ENCODE data around the gene MGAM2. TPM values are rescaled to one million over a fixed set of nuclear protein-coding genes. Genes with fewer than 3 reads are reported as not detected.

MGAM2 gene
- total RNA-seq, 1 donor: not detected

DNA sequence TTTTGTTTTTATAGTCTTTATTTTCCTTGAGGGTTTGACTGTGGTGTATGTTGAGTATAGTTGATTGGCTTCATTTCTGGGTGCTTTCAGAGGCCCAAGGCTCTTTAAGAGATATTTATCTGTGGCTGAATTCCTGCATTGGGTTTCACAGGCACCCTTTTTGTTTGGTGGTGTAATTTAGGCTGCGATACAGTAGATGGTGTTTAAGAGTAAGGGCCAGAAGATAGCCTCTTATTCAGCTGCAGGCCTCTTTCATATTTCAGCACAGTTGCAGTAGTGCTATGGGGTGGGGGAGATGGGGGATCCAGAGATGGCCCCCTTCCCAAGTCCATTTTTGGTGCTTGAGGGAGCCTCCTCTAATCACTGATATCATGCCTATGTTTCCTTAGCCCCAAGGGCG is 69.7 kb downstream of the MGAM2 start:
- no peak overlapping the region for H3K4me3 ChIP-seq (ENCODE audit: low read depth, low read length)
- TF ChIP-seq, protein P1, sequence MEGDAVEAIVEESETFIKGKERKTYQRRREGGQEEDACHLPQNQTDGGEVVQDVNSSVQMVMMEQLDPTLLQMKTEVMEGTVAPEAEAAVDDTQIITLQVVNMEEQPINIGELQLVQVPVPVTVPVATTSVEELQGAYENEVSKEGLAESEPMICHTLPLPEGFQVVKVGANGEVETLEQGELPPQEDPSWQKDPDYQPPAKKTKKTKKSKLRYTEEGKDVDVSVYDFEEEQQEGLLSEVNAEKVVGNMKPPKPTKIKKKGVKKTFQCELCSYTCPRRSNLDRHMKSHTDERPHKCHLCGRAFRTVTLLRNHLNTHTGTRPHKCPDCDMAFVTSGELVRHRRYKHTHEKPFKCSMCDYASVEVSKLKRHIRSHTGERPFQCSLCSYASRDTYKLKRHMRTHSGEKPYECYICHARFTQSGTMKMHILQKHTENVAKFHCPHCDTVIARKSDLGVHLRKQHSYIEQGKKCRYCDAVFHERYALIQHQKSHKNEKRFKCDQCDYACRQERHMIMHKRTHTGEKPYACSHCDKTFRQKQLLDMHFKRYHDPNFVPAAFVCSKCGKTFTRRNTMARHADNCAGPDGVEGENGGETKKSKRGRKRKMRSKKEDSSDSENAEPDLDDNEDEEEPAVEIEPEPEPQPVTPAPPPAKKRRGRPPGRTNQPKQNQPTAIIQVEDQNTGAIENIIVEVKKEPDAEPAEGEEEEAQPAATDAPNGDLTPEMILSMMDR (IDR thresholded peaks at IDR 0.05; ENCODE audit: insufficient read depth, low read length): no peak
- no peak for DNase-seq (ENCODE audit: low read depth)

DNA sequence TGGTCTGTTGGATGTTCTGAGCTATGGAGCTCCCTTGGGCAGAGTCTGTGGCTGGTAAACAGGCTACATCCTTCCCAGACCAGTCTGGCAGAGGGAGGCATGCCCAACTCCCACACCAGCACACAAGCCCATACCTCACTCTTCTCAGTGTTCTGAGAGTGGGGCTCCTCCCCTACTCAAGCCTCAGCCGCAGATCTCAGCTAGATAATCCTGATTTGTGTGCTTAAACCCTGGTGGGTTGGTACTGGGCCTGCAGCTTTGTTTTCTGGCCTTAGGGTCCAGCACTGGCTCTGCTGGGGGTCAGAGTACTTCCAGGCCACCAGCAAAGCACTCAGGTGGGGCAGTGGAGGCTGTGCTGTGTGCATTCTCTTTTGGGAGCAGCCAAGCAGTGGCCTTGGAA is 70.4 kb downstream of the MGAM2 start:
- H3K4me3 ChIP-seq (ENCODE audit: low read depth, low read length): no peak overlapping the region
- TF ChIP-seq, protein P1 (IDR thresholded peaks at IDR 0.05; ENCODE audit: insufficient read depth, low read length): no peak

DNA sequence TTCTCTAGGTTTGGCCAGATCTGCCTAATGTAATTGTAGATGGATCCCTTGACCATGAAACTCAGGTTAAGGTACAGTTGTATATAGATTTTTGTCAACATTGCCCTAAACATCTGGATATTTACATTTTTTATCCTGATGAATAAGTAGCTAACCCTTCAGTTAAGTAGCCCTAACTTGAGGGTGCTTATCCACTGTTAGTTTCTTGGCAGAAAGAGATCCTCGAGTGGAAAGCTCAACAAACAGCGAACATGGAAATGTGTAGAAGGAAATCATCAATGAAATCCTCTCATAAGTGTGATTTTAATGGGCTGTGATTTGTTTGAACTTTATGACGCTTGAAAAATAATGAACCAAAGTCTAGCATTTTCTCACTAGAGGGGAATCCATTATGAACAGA is 73.6 kb downstream of the MGAM2 start:
- no peak overlapping the region for H3K4me3 ChIP-seq (ENCODE audit: low read depth, low read length)
- no peak for DNase-seq (ENCODE audit: low read depth)
- TF ChIP-seq, protein P1 (IDR thresholded peaks at IDR 0.05; ENCODE audit: insufficient read depth, low read length): no peak

More for the DNA sequence above, 70.4 kb downstream of the MGAM2 start:
- no peak for DNase-seq (ENCODE audit: low read depth)

DNA sequence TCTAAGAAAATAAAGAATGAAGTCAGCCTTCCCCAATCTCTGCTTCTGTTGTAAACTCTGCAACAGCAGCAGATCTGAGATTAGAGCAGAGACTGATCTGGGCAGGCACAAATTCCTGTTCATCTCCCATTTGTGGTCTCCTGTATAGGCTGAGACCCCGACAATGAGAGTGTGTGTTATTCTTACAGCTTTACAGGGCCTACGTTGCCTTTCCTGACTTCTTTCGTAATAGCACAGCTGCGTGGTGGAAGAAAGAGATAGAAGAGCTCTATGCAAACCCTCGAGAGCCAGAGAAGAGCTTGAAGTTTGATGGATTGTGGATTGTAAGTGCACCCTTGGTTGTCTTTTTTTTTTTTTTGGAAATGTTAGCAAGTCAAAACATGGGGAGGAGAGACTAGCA is 74.3 kb downstream of the MGAM2 start:
- TF ChIP-seq, protein P1 (IDR thresholded peaks at IDR 0.05; ENCODE audit: insufficient read depth, low read length): no peak
- no peak overlapping the region for H3K4me3 ChIP-seq (ENCODE audit: low read depth, low read length)
- no peak for DNase-seq (ENCODE audit: low read depth)

DNA sequence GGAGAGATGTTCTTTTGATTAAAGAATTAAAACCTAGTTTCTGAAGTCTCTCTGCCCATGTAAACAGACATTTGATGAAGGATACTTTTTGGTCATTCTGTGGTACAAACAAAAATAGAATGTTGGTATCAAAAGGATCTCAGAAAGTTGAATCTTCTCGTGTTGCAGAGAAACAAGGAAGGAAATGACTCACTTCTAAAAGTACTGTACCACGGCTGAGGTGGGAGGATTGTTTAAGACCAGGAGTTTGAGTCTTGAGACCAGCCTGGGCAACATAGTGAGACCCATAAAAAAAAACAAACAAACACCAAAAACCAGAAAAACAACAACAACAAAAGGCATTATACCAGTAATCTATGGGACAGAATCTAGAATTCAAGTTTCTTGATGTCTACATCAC is 76.6 kb downstream of the MGAM2 start:
- no peak overlapping the region for H3K4me3 ChIP-seq (ENCODE audit: low read depth, low read length)
- TF ChIP-seq, protein P1 (IDR thresholded peaks at IDR 0.05; ENCODE audit: insufficient read depth, low read length): no peak
- DNase-seq (ENCODE audit: low read depth): no peak

DNA sequence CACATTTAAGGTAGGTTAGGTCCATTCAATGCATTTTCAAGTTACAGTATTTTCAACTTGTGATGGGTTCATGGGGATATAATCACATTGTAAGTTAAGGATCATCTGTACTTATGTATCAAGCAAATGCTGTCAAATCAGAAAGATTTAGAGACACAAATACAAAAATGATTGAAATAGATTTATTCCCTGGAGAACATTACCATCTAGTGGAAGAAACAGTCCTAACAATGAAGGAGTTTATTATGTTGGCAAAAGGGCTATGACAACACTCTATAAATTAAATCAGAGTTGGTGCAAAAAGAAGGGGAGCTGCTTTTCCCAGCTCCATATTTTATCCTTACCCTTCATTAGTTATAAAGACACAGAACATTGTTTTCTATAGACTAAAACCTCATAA is 77.3 kb downstream of the MGAM2 start:
- TF ChIP-seq, protein P1 (IDR thresholded peaks at IDR 0.05; ENCODE audit: insufficient read depth, low read length): no peak
- peak; percentile 18 for DNase-seq (ENCODE audit: low read depth)
- no peak overlapping the region for H3K4me3 ChIP-seq (ENCODE audit: low read depth, low read length)

DNA sequence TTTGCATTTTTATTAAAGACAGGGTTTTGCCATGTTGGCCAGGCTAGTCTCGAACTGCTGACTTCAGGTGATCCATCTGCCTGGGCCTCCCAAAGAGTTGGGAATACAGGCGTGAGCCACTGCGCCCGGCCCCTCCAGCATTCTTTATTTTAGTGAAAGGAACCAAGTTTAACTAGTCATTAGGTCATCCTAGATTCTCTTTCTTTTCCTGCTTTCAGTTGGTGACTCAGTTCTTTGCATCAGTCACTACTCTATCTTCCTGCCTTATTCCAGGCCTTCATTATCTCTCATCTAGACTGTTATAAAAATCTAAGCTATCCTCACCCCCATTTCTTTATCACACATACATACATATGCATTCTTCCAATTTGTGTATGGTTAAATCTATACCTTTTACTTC is 82.7 kb downstream of the MGAM2 start:
- DNase-seq (ENCODE audit: low read depth): no peak
- no peak overlapping the region for H3K4me3 ChIP-seq (ENCODE audit: low read depth, low read length)
- TF ChIP-seq, protein P1 (IDR thresholded peaks at IDR 0.05; ENCODE audit: insufficient read depth, low read length): no peak

All from fibroblast of the aortic adventitia (primary cell).